Measurements from ENCODE around the gene DCAF10.
"Not testable (repeated sequence)": the region's sequence is repeated elsewhere in the genome, so short reads cannot be mapped to it uniquely, and the experiment has no call there.

The DCAF10 gene

DNA sequence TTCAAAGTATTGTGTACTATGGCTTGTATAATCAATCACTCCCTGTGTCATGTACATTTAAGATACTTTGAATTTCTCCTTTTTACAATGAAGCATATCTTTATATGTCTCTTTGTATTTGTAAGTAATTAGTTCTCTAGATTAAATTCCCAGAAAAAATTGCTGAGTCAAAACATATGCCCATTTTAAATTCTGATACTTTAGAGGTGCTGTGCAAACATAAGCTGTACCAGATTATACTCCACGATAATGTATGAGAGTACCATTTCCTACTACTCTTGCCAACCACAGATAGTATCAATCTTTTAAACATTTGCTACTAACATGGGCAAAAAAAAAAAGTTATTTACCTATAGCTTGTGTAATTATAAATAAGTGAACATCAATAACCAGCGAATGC is 18.3 kb downstream of the DCAF10 start:
- TF ChIP-seq SNAI2 (CRISPR knock-in tag; IDR thresholded peaks at IDR 0.05) (no peak), ZFP30 (CRISPR knock-in tag; IDR thresholded peaks at IDR 0.05) (no peak), ZNF8 (CRISPR knock-in tag; IDR thresholded peaks at IDR 0.05) (no peak), ZFP3 (CRISPR knock-in tag; IDR thresholded peaks at IDR 0.05) (no peak), ESRRG (CRISPR knock-in tag; IDR thresholded peaks at IDR 0.05) (no peak), BACH2 (CRISPR knock-in tag; IDR thresholded peaks at IDR 0.05; ENCODE audit: borderline replicate concordance) (no peak), ISL1 (CRISPR knock-in tag; IDR thresholded peaks at IDR 0.05) (no peak), PPARA (CRISPR knock-in tag; IDR thresholded peaks at IDR 0.05; ENCODE audit: borderline replicate concordance) (no peak), GLIS3 (CRISPR knock-in tag; IDR thresholded peaks at IDR 0.05) (no peak), CSDC2 (CRISPR knock-in tag; IDR thresholded peaks at IDR 0.05) (no peak), TOX (CRISPR knock-in tag; IDR thresholded peaks at IDR 0.05; ENCODE audit: borderline replicate concordance) (no peak), OSR1 (CRISPR knock-in tag; IDR thresholded peaks at IDR 0.05) (no peak), ZNF565 (CRISPR knock-in tag; conservative IDR thresholded peaks at IDR 0.05; ENCODE audit: low read depth) (no peak), TCF4 (CRISPR knock-in tag; IDR thresholded peaks at IDR 0.05; ENCODE audit: borderline replicate concordance) (no peak), ARNTL (CRISPR knock-in tag; IDR thresholded peaks at IDR 0.05; ENCODE audit: borderline replicate concordance, low read depth) (no peak), RARB (CRISPR knock-in tag; IDR thresholded peaks at IDR 0.05) (no peak)
- TF ChIP-seq, protein P1, sequence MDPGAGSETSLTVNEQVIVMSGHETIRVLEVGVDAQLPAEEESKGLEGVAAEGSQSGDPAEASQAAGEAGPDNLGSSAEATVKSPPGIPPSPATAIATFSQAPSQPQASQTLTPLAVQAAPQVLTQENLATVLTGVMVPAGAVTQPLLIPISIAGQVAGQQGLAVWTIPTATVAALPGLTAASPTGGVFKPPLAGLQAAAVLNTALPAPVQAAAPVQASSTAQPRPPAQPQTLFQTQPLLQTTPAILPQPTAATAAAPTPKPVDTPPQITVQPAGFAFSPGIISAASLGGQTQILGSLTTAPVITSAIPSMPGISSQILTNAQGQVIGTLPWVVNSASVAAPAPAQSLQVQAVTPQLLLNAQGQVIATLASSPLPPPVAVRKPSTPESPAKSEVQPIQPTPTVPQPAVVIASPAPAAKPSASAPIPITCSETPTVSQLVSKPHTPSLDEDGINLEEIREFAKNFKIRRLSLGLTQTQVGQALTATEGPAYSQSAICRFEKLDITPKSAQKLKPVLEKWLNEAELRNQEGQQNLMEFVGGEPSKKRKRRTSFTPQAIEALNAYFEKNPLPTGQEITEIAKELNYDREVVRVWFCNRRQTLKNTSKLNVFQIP (CRISPR knock-in tag; IDR thresholded peaks at IDR 0.05; ENCODE audit: borderline replicate concordance, low read depth), result no peak
- TF ChIP-seq, protein P2, sequence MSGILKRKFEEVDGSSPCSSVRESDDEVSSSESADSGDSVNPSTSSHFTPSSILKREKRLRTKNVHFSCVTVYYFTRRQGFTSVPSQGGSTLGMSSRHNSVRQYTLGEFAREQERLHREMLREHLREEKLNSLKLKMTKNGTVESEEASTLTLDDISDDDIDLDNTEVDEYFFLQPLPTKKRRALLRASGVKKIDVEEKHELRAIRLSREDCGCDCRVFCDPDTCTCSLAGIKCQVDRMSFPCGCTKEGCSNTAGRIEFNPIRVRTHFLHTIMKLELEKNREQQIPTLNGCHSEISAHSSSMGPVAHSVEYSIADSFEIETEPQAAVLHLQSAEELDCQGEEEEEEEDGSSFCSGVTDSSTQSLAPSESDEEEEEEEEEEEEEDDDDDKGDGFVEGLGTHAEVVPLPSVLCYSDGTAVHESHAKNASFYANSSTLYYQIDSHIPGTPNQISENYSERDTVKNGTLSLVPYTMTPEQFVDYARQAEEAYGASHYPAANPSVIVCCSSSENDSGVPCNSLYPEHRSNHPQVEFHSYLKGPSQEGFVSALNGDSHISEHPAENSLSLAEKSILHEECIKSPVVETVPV (CRISPR knock-in tag; IDR thresholded peaks at IDR 0.05), result no peak
- TF ChIP-seq, protein P3, sequence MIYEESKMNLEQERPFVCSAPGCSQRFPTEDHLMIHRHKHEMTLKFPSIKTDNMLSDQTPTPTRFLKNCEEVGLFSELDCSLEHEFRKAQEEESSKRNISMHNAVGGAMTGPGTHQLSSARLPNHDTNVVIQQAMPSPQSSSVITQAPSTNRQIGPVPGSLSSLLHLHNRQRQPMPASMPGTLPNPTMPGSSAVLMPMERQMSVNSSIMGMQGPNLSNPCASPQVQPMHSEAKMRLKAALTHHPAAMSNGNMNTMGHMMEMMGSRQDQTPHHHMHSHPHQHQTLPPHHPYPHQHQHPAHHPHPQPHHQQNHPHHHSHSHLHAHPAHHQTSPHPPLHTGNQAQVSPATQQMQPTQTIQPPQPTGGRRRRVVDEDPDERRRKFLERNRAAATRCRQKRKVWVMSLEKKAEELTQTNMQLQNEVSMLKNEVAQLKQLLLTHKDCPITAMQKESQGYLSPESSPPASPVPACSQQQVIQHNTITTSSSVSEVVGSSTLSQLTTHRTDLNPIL (CRISPR knock-in tag; IDR thresholded peaks at IDR 0.05; ENCODE audit: low read depth), result no peak
- ATAC-seq, result no peak

DNA sequence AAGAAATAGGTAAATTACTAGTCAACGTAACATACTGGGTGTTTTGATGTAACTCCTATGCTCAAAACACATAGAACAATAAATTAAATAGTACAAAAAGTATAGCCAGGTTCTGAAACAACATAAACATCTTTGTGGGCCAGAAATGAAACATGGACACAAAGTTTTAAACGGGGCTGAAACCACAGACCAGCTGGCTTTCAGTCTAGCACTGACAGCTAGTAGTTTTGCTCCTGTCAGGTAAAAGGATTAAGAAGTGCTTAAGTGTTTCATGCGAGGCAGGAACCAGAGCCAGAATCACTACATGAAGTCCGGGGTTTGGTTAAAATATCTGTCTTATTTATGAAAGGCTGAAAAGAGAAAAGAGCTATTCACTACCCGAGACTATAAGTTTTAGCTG is 19.5 kb downstream of the DCAF10 start:
- ATAC-seq, result no peak
- no peak for TF ChIP-seq TCF4 (CRISPR knock-in tag; IDR thresholded peaks at IDR 0.05; ENCODE audit: borderline replicate concordance)
- TF ChIP-seq ZNF565 (CRISPR knock-in tag; conservative IDR thresholded peaks at IDR 0.05; ENCODE audit: low read depth), result no peak
- no peak for TF ChIP-seq PPARA (CRISPR knock-in tag; IDR thresholded peaks at IDR 0.05; ENCODE audit: borderline replicate concordance)
- TF ChIP-seq, protein P4, sequence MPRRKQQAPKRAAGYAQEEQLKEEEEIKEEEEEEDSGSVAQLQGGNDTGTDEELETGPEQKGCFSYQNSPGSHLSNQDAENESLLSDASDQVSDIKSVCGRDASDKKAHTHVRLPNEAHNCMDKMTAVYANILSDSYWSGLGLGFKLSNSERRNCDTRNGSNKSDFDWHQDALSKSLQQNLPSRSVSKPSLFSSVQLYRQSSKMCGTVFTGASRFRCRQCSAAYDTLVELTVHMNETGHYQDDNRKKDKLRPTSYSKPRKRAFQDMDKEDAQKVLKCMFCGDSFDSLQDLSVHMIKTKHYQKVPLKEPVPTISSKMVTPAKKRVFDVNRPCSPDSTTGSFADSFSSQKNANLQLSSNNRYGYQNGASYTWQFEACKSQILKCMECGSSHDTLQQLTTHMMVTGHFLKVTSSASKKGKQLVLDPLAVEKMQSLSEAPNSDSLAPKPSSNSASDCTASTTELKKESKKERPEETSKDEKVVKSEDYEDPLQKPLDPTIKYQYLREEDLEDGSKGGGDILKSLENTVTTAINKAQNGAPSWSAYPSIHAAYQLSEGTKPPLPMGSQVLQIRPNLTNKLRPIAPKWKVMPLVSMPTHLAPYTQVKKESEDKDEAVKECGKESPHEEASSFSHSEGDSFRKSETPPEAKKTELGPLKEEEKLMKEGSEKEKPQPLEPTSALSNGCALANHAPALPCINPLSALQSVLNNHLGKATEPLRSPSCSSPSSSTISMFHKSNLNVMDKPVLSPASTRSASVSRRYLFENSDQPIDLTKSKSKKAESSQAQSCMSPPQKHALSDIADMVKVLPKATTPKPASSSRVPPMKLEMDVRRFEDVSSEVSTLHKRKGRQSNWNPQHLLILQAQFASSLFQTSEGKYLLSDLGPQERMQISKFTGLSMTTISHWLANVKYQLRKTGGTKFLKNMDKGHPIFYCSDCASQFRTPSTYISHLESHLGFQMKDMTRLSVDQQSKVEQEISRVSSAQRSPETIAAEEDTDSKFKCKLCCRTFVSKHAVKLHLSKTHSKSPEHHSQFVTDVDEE (CRISPR knock-in tag; IDR thresholded peaks at IDR 0.05), result no peak
- TF ChIP-seq ZC3H10 (CRISPR knock-in tag; IDR thresholded peaks at IDR 0.05), result no peak
- TF ChIP-seq, protein P2 (CRISPR knock-in tag; IDR thresholded peaks at IDR 0.05), result no peak
- TF ChIP-seq, protein P1 (CRISPR knock-in tag; IDR thresholded peaks at IDR 0.05; ENCODE audit: borderline replicate concordance, low read depth), result no peak
- no peak for TF ChIP-seq ZFP3 (CRISPR knock-in tag; IDR thresholded peaks at IDR 0.05)
- no peak for TF ChIP-seq ESRRG (CRISPR knock-in tag; IDR thresholded peaks at IDR 0.05)
- no peak for TF ChIP-seq ISL1 (CRISPR knock-in tag; IDR thresholded peaks at IDR 0.05)
- TF ChIP-seq, protein P5, sequence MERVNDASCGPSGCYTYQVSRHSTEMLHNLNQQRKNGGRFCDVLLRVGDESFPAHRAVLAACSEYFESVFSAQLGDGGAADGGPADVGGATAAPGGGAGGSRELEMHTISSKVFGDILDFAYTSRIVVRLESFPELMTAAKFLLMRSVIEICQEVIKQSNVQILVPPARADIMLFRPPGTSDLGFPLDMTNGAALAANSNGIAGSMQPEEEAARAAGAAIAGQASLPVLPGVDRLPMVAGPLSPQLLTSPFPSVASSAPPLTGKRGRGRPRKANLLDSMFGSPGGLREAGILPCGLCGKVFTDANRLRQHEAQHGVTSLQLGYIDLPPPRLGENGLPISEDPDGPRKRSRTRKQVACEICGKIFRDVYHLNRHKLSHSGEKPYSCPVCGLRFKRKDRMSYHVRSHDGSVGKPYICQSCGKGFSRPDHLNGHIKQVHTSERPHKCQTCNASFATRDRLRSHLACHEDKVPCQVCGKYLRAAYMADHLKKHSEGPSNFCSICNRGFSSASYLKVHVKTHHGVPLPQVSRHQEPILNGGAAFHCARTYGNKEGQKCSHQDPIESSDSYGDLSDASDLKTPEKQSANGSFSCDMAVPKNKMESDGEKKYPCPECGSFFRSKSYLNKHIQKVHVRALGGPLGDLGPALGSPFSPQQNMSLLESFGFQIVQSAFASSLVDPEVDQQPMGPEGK (CRISPR knock-in tag; IDR thresholded peaks at IDR 0.05; ENCODE audit: borderline replicate concordance), result no peak
- no peak for TF ChIP-seq TOX (CRISPR knock-in tag; IDR thresholded peaks at IDR 0.05; ENCODE audit: borderline replicate concordance)
- TF ChIP-seq BACH2 (CRISPR knock-in tag; IDR thresholded peaks at IDR 0.05; ENCODE audit: borderline replicate concordance), result no peak
- TF ChIP-seq, protein P3 (CRISPR knock-in tag; IDR thresholded peaks at IDR 0.05; ENCODE audit: low read depth), result no peak
- TF ChIP-seq GLIS3 (CRISPR knock-in tag; IDR thresholded peaks at IDR 0.05), result no peak
- no peak for TF ChIP-seq CSDC2 (CRISPR knock-in tag; IDR thresholded peaks at IDR 0.05)
- no peak for TF ChIP-seq ZFP30 (CRISPR knock-in tag; IDR thresholded peaks at IDR 0.05)
- TF ChIP-seq ZNF8 (CRISPR knock-in tag; IDR thresholded peaks at IDR 0.05), result no peak

DNA sequence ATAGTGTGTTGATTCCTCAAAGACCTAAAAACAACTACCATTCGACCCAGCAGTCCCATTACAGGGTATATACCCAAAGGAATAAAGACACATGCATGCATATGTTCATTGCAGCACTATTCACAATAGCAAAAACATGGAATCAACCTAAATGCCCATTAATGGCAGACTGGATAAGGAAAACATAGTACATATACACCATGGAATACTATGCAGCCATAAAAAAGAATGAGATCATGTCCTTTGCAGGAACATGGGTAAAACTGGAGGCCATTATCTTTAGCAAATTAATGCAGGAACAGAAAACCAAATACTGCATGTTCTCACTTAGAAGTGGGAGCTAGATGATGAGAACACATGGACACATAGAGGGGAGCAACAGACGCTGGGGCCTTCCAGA is 24.6 kb downstream of the DCAF10 start:
- ATAC-seq, result not testable (repeated sequence)

All from SK-N-SH treated with all-trans-retinoic acid at 6 μM for 48 hours (cell line).